Sigmoid colon (tissue), 7 donors: ENCODE measurements around the gene NUDT21. TPM values are rescaled to one million over a fixed set of nuclear protein-coding genes. Genes with fewer than 3 reads are reported as not detected.
"Not testable (repeated sequence)": the region's sequence is repeated elsewhere in the genome, so short reads cannot be mapped to it uniquely, and the experiment has no call there.

ENCODE experiments used
- DNase-seq: peaks from one replicate; pipeline ENCODE4 v3.0.0-alpha.2; 2019
- H3K27ac ChIP-seq, 4 donors: fragments of 200-600 bp; sonication (generic); one replicate each; pipeline ENCODE4 v1.5.1; 2016 to 2019; ENCODE audit warnings: mild to moderate bottlenecking in 1 of 4
- H3K27me3 ChIP-seq, 3 donors: fragments of 200-600 bp; sonication (generic); one replicate each; pipeline ENCODE4 v1.5.1; 2019; ENCODE audit warnings: mild to moderate bottlenecking in 1 of 3
- H3K36me3 ChIP-seq, 4 donors: fragments of 200-600 bp; sonication (generic); one replicate each; pipeline ENCODE4 v1.5.1; 2016 to 2019
- H3K4me1 ChIP-seq, 4 donors: fragments of 200-600 bp; sonication (generic); one replicate each; pipeline ENCODE4 v1.5.1; 2017 to 2019
- H3K4me3 ChIP-seq, 4 donors: fragments of 200-600 bp; sonication (generic); one replicate each; pipeline ENCODE4 v1.5.1; 2017 to 2019; ENCODE audit warnings: mild to moderate bottlenecking in 2 of 4, moderate library complexity in 1 of 4
- H3K9me3 ChIP-seq, 4 donors: fragments of 200-600 bp in 3 of 4; sonication (generic) in 3 of 4; one replicate each; pipeline versions ENCODE4 v1.5.1 to v1.6.1; 2013 to 2019
- EP300 ChIP-seq, 4 donors: sonication (generic); formaldehyde crosslinking; IDR thresholded peaks; one replicate each; pipeline ENCODE4 v1.6.1; 2017; ENCODE audit warnings: antibody characterized with exemption in 4 of 4
- POLR2A ChIP-seq, 2 donors: fragments of 450-650 bp; IDR thresholded peaks; one replicate each; pipeline ENCODE4 v1.6.1; 2016; ENCODE audit warnings: antibody characterized with exemption in 2 of 2, mild to moderate bottlenecking in 2 of 2, moderate library complexity in 2 of 2
- POLR2AphosphoS5 ChIP-seq, 4 donors: sonication (generic); formaldehyde crosslinking; IDR thresholded peaks; one replicate each; pipeline ENCODE4 v1.6.1; 2017; ENCODE audit warnings: antibody characterized with exemption in 4 of 4
- WGBS, 2 donors: extraction: QIAGEN DNeasy Blood & Tissue Kit; methylation state at CpG; one replicate each; pipeline ENCODE4 v1.1.7; 2013; 5-methylcytosine and 5-hydroxymethylcytosine counted together
- intact Hi-C: fragments of 100-400 bp; cut with DNase I; formaldehyde crosslinking; loops from one replicate; pipeline ENCODE4 v1.15.1; 2023
- polyA plus RNA-seq, 3 donors: library from polyadenylated mRNA; stranded (reverse); fragments of 200-250 nt; gene quantifications; one replicate each; pipeline ENCODE4 v1.2.3, GENCODE V29; 2013
- total RNA-seq, 4 donors: library from RNA; depleted of rRNA; stranded (reverse); fragments of >200 nt; gene quantifications; one replicate each; pipeline ENCODE4 v1.1.0, GENCODE V29; 2016
- TF ChIP-seq, protein P1 (sequence below), 4 experiments: fragments of 450-650 bp in 3 of 4; fragments of 200-600 bp in 1 of 4; IDR thresholded peaks; one replicate each; pipeline ENCODE4 v1.5.1; 2016 to 2019; ENCODE audit warnings: antibody characterized with exemption in 4 of 4, mild to moderate bottlenecking in 3 of 4, moderate library complexity in 2 of 4
- donor health status: healthy with polysubstance abuse.
- donor health status: Bipolar disorder and iron deficiency.
- donor health status: healthy.

NUDT21 gene
- total and polyA plus RNA-seq, 7 donors = 33.0 to 51.7 (median 44.1) TPM

DNA sequence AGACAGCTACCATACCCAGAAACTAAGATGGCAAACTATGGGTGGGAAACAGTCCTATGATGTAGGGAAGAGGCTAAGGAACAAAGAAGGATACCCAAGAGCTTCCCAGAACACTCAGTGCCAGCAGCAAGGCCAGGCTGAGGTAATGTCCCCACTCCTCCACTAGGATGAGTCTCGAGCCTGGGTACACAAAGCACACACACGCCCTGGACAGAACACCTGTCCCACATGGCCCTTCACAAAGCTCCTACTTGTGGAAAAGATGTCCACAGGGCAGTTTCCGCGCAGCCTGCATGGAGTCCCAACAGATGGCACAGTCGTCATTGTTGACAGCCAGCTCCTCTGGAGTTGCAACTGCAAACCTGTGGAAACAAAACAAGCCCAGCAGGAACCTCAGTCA is 49.6 kb downstream of the NUDT21 start:
- intact Hi-C loops = no loop called here
- H3K27ac ChIP-seq = no peak overlapping the region
- no peak overlapping the region for H3K4me3 ChIP-seq
- H3K36me3 ChIP-seq = peaks cover 31 to 73% (median 36%) of the 10 kb centered on the region in 4 donors
- H3K9me3 ChIP-seq = no peaks in the 10 kb centered on the region
- no peaks in the 10 kb centered on the region for H3K27me3 ChIP-seq
- DNase-seq = no peak
- TF ChIP-seq EP300 (IDR thresholded peaks at IDR 0.05) = no peak
- no peak for TF ChIP-seq POLR2A (IDR thresholded peaks at IDR 0.05)
- TF ChIP-seq, protein P1, sequence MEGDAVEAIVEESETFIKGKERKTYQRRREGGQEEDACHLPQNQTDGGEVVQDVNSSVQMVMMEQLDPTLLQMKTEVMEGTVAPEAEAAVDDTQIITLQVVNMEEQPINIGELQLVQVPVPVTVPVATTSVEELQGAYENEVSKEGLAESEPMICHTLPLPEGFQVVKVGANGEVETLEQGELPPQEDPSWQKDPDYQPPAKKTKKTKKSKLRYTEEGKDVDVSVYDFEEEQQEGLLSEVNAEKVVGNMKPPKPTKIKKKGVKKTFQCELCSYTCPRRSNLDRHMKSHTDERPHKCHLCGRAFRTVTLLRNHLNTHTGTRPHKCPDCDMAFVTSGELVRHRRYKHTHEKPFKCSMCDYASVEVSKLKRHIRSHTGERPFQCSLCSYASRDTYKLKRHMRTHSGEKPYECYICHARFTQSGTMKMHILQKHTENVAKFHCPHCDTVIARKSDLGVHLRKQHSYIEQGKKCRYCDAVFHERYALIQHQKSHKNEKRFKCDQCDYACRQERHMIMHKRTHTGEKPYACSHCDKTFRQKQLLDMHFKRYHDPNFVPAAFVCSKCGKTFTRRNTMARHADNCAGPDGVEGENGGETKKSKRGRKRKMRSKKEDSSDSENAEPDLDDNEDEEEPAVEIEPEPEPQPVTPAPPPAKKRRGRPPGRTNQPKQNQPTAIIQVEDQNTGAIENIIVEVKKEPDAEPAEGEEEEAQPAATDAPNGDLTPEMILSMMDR (IDR thresholded peaks at IDR 0.05) = no peak
- no peak for TF ChIP-seq POLR2AphosphoS5 (IDR thresholded peaks at IDR 0.05)
- 78 to 86% methylated on average over 5 of the region's 5 CpGs for WGBS, 2 donors
- no peaks in the 10 kb centered on the region for H3K4me1 ChIP-seq

DNA sequence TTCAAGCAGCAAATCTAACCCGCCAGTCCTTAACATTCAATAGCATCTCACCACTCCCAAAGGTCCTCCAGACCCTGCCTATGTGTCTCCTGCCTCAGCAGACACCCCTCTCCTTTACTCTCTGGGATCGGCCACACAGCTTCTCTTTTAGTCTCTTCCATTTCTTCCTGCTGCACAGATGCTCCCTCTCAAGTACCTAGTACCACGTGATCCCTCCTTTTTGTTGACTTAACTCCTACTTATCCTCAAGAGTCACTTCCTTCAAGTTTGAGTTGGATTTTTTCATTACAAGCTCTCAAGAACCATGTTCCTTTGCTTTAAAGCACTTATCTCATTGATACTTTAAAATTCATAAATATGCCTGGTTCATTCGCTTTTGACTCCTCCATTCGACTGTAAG is 50.7 kb downstream of the NUDT21 start:
- no peak for DNase-seq
- H3K9me3 ChIP-seq = no peaks in the 10 kb centered on the region
- WGBS, 2 donors = 77 to 80% methylated on average over 5 of the region's 5 CpGs
- no peaks in the 10 kb centered on the region for H3K27me3 ChIP-seq
- no peak overlapping the region for H3K27ac ChIP-seq
- no peak for TF ChIP-seq EP300 (IDR thresholded peaks at IDR 0.05)
- TF ChIP-seq, protein P1 (IDR thresholded peaks at IDR 0.05) = no peak
- TF ChIP-seq POLR2A (IDR thresholded peaks at IDR 0.05) = no peak
- no peak for TF ChIP-seq POLR2AphosphoS5 (IDR thresholded peaks at IDR 0.05)
- no peaks in the 10 kb centered on the region for H3K4me1 ChIP-seq
- H3K36me3 ChIP-seq = peaks cover 31 to 69% (median 36%) of the 10 kb centered on the region in 4 donors
- H3K4me3 ChIP-seq = no peak overlapping the region
- intact Hi-C loops = no loop called here

DNA sequence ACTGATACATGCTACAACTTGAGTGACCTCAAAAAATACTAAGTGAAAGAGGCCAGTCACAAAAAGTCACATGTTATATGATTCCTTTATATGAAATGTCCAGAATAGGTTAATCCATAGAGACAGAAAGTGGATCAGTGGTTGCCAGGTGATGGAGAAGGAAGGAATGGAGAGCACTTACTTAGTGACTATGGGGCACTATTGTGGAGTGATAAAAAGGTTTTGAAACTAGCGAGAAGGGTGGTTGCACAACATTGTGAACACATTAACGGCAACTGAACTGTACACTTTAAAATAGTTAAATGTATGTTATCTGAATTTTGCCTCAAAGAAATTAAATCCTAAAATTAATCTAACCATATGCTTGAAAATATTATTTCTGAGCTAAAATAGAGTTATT is 51.6 kb downstream of the NUDT21 start:
- Histone ChIP-seq H3K4me3 (no peak overlapping the region), H3K4me1 (no peaks in the 10 kb centered on the region), H3K9me3 (no peaks in the 10 kb centered on the region), H3K36me3 (peaks cover 31 to 59% (median 33%) of the 10 kb centered on the region in 4 donors), H3K27me3 (no peaks in the 10 kb centered on the region), H3K27ac (no peak overlapping the region)
- TF ChIP-seq EP300 (IDR thresholded peaks at IDR 0.05) = no peak
- no peak for TF ChIP-seq POLR2A (IDR thresholded peaks at IDR 0.05)
- no peak for TF ChIP-seq POLR2AphosphoS5 (IDR thresholded peaks at IDR 0.05)
- TF ChIP-seq, protein P1 (IDR thresholded peaks at IDR 0.05) = no peak
- intact Hi-C loops = no loop called here
- 92 to 93% methylated on average over 2 of the region's 2 CpGs for WGBS, 2 donors
- DNase-seq = no peak

DNA sequence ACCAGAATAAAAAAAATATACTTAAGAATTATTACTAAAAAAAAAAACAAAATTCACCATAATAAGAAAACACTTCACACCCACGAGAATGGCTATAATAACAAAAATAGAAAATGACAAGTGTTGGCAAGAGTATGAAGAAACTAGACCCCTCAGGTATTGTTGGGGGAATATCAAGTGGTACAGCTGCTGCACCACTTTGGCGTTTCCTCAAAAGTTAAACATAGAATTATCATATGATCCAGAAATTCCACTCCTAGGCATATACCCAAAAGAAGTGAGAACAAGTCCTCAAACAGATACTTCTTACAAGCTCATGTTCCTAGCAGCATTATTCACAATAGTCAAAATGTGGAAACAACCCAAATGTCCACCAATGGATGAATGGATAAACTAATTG is 52.1 kb downstream of the NUDT21 start:
- Histone ChIP-seq H3K36me3 (peaks cover 28 to 55% (median 30%) of the 10 kb centered on the region in 4 donors), H3K4me3 (no peak overlapping the region), H3K9me3 (no peaks in the 10 kb centered on the region), H3K27me3 (no peaks in the 10 kb centered on the region), H3K27ac (no peak overlapping the region), H3K4me1 (no peaks in the 10 kb centered on the region)
- intact Hi-C loops = no loop called here
- WGBS, 2 donors = 75 to 84% methylated on average over 2 of the region's 2 CpGs
- TF ChIP-seq, protein P1 (IDR thresholded peaks at IDR 0.05) = no peak
- no peak for TF ChIP-seq EP300 (IDR thresholded peaks at IDR 0.05)
- no peak for TF ChIP-seq POLR2AphosphoS5 (IDR thresholded peaks at IDR 0.05)
- no peak for TF ChIP-seq POLR2A (IDR thresholded peaks at IDR 0.05)
- DNase-seq = no peak

DNA sequence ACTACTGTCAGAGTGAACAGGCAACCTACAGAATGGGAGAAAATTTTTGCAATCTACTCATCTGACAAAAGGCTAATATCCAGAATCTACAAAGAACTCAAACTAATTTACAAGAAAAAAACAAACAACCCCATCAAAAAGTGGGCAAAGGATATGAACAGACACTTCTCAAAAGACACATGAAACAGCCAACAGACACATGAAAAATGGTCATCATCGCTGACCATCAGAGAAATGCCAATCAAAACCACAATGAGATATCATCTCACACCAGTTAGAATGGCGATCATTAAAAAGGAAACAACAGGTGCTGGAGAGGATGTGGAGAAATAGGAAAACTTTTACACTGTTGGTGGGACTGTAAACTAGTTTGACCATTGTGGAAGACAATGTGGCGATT is 54.4 kb downstream of the NUDT21 start:
- DNase-seq = not testable (repeated sequence)
- WGBS, 2 donors = 79 to 96% methylated on average over 3 of the region's 3 CpGs
- peaks cover 10 to 34% (median 16%) of the 10 kb centered on the region in 4 donors for H3K36me3 ChIP-seq

More for the DNA sequence above, 54.4 kb downstream of the NUDT21 start:
- H3K27me3 ChIP-seq, intact Hi-C loops, H3K9me3 ChIP-seq, H3K4me3 ChIP-seq, H3K4me1 ChIP-seq, H3K27ac ChIP-seq: not testable (repeated sequence)
